NCI-H128 (cell line): ENCODE results near the gene FNTB.

Source experiments
- DNase-seq: peaks from one replicate; lab custom pipeline; 2025; ENCODE audit not compliant: unreplicated experiment; lab: John Stamatoyannopoulos, UW

The FNTB gene

GRCh38 chr14:64974563-64974962, 12.1 kb upstream of the FNTB start:
- DNase-seq: no peak

- no peak for DNase-seq
Measured at GRCh38 chr14:64979336-64980074, 7.2 kb upstream of the FNTB start.

- DNase-seq: no peak
Measured at GRCh38 chr14:64983439-64984310, 3.0 kb upstream of the FNTB start.

- no peak for DNase-seq
Measured at GRCh38 chr14:64987438-64987767, 708 bp downstream of the FNTB start.

GRCh38 chr14:64990296-64990695, 3.6 kb downstream of the FNTB start:
- DNase-seq: no peak

- DNase-seq: no peak
Measured at GRCh38 chr14:64990939-64991338, 4.2 kb downstream of the FNTB start.

- DNase-seq: no peak
Measured at GRCh38 chr14:64992328-64992885, 5.7 kb downstream of the FNTB start.

GRCh38 chr14:64993266-64993930, 6.7 kb downstream of the FNTB start:
- DNase-seq: no peak

- no peak for DNase-seq
Measured at GRCh38 chr14:64994540-64994939, 7.8 kb downstream of the FNTB start.

GRCh38 chr14:64995291-64995690, 8.6 kb downstream of the FNTB start:
- DNase-seq: no peak

- DNase-seq: no peak
Measured at GRCh38 chr14:64997108-64997794, 10.6 kb downstream of the FNTB start.

GRCh38 chr14:64998455-64998931, 11.8 kb downstream of the FNTB start:
- DNase-seq: no peak

- no peak for DNase-seq
Measured at GRCh38 chr14:65000898-65001591, 14.3 kb downstream of the FNTB start.

- no peak for DNase-seq
Measured at GRCh38 chr14:65001723-65002122, 15.0 kb downstream of the FNTB start.

- DNase-seq: no peak
Measured at GRCh38 chr14:65002586-65003210, 16.0 kb downstream of the FNTB start.

GRCh38 chr14:65003394-65003793, 16.7 kb downstream of the FNTB start:
- no peak for DNase-seq

- DNase-seq: no peak
Measured at GRCh38 chr14:65006261-65006721, 19.6 kb downstream of the FNTB start.

GRCh38 chr14:65007202-65007601, 20.5 kb downstream of the FNTB start:
- no peak for DNase-seq

GRCh38 chr14:65010211-65010931, 23.7 kb downstream of the FNTB start:
- DNase-seq: no peak
